Sigmoid colon (tissue), 4 donors: ENCODE data around the gene TSEN2.

Experiments
- CTCF ChIP-seq, 4 experiments: fragments of 450-650 bp in 3 of 4; fragments of 200-600 bp in 1 of 4; IDR thresholded peaks; one replicate each; pipeline ENCODE4 v1.5.1; 2016 to 2019; ENCODE audit warnings: antibody characterized with exemption in 4 of 4, mild to moderate bottlenecking in 3 of 4, moderate library complexity in 2 of 4
- EP300 ChIP-seq, 4 donors: sonication (generic); formaldehyde crosslinking; IDR thresholded peaks; one replicate each; pipeline ENCODE4 v1.6.1; 2017; ENCODE audit warnings: antibody characterized with exemption in 4 of 4
- POLR2A ChIP-seq, 2 donors: fragments of 450-650 bp; IDR thresholded peaks; one replicate each; pipeline ENCODE4 v1.6.1; 2016; ENCODE audit warnings: antibody characterized with exemption in 2 of 2, mild to moderate bottlenecking in 2 of 2, moderate library complexity in 2 of 2
- POLR2AphosphoS5 ChIP-seq, 4 donors: sonication (generic); formaldehyde crosslinking; IDR thresholded peaks; one replicate each; pipeline ENCODE4 v1.6.1; 2017; ENCODE audit warnings: antibody characterized with exemption in 4 of 4

DNA sequence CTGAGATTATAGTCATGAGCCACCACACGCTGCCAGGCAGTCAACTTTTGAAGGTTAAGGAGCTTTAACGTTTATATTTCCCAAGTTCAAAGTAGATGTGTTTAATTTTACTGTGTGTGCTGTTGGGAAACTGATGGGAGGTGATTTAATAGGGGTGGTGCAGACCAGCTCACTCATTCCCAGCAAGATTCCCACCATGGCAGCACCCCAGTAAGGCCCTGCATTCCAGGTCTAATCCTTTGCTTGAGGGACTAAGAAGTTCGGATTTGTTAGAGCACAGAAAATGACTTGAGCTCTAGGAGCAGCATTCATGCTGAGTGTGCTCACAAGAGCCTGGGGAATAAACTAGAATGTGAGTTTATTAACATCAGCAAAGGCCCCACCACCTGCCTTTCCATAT, 25.2 kb downstream of the TSEN2 start:
- TF ChIP-seq EP300 (IDR thresholded peaks at IDR 0.05), result no peak
- no peak for TF ChIP-seq CTCF (IDR thresholded peaks at IDR 0.05)
- no peak for TF ChIP-seq POLR2AphosphoS5 (IDR thresholded peaks at IDR 0.05)
- no peak for TF ChIP-seq POLR2A (IDR thresholded peaks at IDR 0.05)
